Activated naive CD4-positive, alpha-beta T cell (primary cell): ENCODE data around the gene ZFR.
A peak's percentile ranks its signal among the peaks of the same experiment; 100 is the strongest.
"Not testable (repeated sequence)": the region's sequence is repeated elsewhere in the genome, so short reads cannot be mapped to it uniquely, and the experiment has no call there.

Source experiments
- DNase-seq, 4 experiments: peaks; one replicate each; lab custom pipeline; 2025; lab: John Stamatoyannopoulos, UW

Gene ZFR

DNA sequence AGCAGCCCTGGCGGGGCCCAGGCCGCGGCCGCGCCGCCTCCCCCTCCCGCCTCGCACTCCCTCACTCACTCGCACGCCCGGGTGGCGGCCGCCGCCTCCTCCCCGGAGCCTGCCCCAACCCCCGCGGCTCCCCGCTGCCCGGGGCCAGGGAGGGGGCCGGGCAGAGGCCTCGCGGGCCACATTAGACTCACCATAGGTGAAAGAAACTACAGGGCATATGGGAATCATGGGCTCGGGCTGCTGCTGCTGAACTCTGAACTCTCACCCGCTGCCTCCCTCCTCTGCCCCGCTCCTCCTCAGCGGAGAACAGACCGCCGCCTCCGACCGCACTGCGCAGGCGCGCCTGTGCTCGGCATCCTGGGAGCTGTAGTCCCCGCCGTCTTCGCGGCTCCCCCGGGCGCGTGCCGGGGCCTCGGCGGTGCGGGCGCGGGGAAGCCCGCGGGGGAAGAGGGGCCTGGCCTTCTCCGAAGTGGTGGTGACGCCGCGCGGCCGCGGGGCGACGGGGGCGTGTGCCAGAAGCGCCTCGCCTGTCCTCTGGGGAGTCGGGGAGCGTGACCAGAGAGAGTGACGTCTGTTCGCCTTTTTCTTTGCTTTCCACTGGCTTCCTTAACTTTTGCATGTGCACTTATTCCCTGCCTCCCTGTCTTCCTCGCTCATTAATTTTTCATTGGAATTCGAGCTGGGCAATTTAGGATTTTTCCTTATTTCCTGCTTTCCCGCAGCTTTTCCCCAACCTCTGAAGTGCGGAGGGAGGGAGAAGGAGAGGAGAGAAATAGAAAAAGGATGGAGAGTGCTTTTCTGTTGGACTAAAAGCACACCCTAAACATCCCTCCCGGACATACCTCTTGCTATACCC, at the start of gene ZFR:
TSS of gene ZFR (minus strand) at position 310 of the 856 bp plus-strand sequence. CDS start at position 228, 82 bp downstream.
- DNase-seq = peak; percentile 69 to 89 (median 82)

DNA sequence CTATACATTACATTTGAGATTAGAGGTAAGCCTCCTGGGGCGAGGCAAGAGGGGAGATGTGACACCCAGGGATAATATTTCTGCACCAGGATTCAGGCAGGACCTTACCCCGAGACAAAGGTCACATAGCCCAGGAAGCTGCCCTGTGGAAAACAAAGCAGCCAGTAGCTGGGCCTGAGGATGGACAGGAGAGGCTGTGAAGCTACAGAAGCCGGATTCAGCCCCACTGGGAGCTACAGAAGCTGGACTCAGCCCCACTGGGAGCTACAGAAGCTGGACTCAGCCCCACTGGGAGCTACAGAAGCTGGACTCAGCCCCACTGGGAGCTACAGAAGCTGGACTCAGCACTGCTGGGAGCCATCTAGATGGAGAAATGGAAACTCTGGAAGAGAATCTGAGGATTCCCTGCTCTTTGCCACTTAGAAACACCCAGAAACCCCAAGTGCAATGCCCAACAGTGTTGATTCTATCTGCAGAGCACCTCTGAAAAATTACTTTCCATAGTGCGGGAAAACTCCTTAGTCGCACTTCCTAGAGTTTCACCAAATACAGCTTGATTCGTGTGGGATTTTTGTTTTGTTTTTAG, 46.5 kb upstream of the ZFR start:
- no peak for DNase-seq

GRCh38 chr5:32489791-32490562, 45.4 kb upstream of the ZFR start:
- peak; percentile 7 to 60 (median 30) for DNase-seq

DNA sequence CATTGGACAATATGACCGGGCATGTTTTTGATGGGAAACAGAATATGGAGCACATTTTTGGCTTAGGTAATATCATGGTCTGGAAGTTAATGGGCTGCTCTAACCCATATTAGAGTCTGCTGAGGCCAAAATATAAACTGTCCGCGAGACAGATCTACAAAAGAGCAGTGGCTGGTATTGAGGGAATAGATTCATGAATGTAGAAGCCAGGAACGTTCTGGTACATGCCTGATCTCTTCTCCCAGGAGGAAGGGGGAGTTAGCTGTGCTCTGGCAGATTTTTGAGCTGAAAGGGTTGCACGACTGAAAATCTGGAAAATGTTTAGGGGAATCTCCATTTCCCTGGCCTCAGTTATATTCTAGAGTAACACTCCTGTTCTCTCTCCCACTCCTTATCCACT, 42.9 kb upstream of the ZFR start:
- no peak for DNase-seq

- DNase-seq = no peak
Measured at GRCh38 chr5:32487008-32487407, 42.5 kb upstream of the ZFR start.

- DNase-seq = no peak
Measured at GRCh38 chr5:32482193-32482592, 37.7 kb upstream of the ZFR start.

DNA sequence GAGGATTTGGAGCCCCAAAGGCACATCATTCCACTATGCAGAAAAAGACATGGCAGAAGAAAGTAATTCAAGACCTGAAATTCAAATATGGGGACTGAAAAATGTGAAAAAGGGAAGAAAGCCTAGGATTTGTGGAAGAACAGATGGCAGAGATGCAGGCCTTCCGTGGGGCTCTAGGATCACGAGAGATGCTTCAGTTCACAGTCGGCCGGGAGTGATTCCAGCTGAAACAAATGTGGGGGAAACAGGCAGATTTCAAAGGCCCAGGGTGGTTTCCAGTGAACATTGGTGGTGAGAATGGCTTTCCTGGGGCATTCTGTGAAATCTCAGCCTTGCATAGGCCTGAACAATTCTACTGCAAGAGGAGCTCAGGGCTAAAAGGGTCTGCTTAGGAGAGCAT, 34.6 kb upstream of the ZFR start:
- no peak for DNase-seq

- DNase-seq = no peak
Measured at GRCh38 chr5:32476891-32477290, 32.4 kb upstream of the ZFR start.

DNA sequence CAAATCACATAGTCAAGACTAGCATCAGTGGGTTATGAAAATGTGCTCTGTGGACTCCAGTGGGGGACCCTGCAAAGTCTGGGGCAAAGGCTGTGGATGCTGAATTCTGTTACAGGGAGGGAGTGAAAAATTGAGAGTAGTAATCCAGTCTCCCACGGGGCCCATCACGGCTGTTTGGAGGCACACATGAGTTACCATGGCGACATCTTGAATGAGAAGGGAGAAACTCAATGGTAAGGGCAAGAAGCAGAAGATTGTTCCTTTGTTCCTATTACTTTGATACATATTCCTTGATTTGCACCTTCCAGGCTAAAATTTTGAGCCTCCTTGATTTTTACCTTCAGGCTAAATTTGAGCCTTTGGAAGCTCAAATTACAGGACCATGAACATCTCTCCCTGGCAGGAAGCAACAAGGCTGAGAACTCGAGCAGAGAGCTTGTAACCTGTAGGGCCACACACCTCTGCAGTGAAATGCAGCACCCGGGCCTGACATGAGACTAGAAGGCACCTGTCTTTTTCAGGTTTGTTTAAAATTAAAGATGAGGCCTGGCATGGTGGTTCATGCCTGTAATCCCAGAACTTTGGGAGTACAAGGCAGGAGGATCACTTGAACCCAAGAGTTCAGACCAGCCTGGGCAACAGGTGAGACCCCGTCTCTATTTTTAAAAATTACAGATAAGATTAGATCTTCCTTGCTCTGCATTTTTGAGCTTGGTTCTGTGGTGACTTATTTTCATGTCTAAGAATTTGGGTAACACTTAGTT, 31.0 kb upstream of the ZFR start:
- DNase-seq = no peak

DNA sequence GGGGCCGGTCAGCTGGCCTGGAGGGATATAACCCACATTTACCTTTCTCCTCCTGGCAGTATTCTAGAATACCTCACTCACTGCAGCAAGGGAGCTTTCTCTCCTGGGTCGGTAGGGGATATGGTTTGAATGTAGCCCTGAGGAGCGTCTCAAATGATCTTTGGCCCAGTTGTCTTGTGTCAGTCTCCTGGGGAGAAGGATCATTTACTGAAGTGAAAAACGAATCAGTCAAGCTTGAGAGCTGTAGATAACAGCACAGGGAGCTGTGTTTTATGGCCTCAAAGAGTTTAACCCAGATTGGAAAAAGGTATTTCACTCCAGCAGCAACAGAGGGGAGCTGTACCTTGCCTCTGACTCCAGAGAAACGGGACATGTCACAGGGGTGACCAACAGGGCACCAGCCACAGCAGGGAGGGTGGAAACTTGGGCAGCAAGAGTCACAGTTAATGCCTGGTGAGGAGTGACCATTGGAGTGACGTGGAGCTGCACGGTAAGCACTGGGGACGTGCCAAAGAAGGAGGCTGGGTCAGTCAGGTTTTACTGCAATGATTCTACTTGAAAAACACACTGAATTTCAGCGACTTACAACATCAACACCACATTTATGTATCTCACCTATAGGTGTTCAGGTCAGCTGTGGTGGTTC, 29.8 kb upstream of the ZFR start:
- no peak for DNase-seq

DNA sequence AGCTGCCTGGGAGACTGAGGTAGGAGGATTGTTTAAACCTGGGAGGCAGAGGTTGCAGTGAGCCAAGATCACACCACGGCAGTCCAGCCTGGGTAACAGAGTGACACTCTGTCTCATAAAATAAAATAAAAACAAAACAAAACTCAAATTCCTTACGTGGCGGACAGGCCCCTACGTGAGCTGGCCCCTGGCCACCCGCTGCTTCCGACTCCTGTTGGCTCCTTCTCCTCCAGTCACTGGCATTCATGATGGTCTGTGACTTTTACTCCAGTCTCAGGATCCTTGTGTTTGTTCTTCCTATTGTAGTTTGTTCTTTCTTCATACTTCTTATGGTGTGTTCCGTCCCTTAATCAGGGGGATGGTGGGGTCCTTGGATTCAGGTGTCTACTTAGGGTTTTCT, 28.5 kb upstream of the ZFR start:
- no peak for DNase-seq

- no peak for DNase-seq
Measured at GRCh38 chr5:32471784-32472183, 27.2 kb upstream of the ZFR start.

- DNase-seq = no peak
Measured at GRCh38 chr5:32465076-32465475, 20.5 kb upstream of the ZFR start.

DNA sequence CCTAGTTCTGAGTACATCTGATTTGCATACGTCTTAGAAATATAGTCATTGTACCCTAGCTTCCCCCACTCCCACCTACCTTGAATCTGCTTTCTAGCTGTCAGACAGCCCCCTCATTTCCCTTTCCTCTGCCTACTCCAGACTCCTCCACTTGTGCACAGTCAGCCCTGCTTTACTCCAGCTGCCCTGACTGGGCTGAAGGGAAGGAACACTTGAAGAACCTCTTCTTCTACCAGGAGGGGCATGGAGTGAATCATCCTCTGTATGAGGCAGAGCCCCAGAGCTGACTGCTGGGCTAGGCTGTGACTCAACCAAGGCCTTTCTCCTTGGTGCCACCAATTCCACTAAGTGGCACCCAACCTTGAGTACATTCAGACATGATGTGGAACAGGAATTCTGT, 18.1 kb upstream of the ZFR start:
- DNase-seq = no peak

DNA sequence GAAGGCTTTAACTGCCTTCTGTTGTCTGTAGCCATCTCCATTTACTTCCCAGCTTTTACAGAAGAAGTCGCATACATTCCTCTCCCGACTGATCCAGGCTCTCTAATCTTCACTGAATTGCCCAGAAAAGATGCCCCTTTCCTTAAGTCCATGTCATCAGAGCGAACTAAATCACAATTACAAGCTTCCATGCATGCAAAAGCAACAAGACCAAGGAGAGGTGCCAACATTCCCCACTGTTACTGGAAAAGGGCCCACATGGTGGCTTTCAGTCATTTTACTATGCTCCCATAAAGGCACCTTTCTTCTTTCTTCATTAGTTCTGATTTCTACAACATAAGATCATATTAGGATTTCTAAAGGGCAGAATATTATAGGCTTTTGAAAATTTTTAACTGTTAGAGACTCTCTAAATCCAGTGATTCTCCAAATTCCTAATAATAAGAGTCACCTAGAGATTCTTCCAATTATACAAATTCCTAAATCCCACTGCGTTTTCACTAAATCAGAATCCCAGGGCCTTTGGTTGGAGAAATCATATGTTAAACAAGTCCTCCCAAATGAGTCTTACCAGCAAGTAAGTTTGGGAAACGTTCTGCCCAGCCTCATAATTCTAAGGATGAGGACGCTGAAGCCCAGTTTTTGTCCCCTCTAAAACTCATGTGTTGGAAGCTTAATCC, 17.0 kb upstream of the ZFR start:
- no peak for DNase-seq

DNA sequence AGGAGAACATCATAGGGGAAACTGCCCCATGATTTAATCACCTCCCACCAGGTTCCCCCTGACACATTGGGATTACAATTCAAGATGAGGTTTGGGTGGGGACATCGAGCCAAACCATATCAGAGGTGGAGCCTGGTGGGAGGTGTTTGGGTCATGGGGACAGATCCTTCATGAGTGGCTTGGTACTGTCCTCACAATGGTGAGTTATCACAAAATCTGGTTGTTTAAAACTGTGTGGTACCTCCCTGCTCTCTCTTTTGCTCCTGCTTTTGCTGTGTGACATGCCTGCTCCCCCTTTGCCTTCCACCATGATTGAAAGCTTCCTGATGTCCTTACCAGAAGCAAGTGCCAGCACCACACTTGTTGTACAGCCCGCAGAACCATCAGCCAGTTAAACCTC, 16.2 kb upstream of the ZFR start:
- DNase-seq = no peak

- no peak for DNase-seq
Measured at GRCh38 chr5:32458880-32459495, 14.4 kb upstream of the ZFR start.

DNA sequence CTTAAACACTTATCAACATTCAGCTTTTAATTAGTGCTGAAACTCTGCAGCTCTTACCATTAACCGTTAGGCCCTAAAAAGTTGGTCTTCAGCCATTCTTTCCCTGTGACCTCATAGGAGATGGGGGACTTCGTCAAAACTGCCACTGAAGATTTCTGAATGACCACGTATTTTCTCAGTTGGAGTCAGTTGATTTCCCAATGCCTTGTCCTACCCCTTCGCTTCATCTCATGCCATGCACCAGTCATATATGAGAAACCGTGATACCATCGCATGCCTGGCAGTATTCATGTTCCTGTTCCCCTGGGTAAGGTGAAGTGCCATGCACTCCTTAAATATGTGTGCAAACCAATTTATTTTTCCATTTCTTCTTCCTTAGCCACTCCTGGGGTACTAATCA, 10.8 kb upstream of the ZFR start:
- no peak for DNase-seq

DNA sequence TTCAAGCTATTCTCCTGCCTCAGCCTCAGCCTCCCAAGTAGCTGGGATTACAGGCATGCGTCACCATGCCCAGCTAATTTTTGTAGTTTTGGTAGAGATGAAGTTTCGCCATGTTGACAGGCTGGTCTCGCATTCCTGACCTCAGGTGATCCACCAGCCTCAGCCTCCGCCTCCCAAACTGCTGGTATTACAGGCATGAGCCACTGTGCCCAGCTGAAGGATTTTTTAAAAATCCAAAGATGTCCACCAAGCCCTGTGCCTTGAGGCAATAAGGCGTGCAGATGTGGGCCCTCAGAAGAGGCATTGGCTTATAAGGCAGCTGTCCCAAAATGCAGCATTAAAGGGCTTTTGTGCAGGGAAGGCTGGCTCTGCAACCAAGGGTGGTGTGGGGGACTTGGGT, 10.3 kb upstream of the ZFR start:
- DNase-seq = no peak

- no peak for DNase-seq
Measured at GRCh38 chr5:32453916-32454315, 9.4 kb upstream of the ZFR start.

DNA sequence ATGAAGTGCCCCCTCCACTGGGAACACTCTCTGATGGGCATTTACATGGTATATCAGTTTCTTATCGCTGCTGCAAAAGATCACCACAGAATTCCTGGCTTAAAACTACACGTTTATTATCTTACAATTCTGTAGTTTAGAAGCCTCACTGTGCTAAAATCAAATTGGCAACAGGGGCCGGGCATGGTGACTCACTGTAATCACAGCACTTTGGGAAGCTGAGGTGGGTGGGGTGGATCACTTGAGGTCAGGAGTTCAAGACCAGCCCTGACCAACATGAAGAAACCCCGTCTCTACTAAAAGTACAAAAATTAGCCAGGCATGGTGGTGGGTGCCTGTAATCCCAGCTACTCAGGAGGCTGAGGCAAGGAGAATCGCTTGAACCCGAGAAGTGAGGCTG, 7.8 kb upstream of the ZFR start:
- not testable (repeated sequence) for DNase-seq
